22Rv1 (cell line): ENCODE data around the gene PRR12.

Experiments used
- ZFX ChIP-seq: fragments of 450-650 bp; IDR thresholded peaks from 2 replicates; pipeline ENCODE4 v1.6.1; 2017; ENCODE audit warnings: antibody characterized with exemption, borderline replicate concordance
- TF ChIP-seq, protein P1 (sequence below): fragments of 450-650 bp; IDR thresholded peaks from 2 replicates; pipeline ENCODE4 v1.5.1; 2017; ENCODE audit warnings: mild to moderate bottlenecking

DNA sequence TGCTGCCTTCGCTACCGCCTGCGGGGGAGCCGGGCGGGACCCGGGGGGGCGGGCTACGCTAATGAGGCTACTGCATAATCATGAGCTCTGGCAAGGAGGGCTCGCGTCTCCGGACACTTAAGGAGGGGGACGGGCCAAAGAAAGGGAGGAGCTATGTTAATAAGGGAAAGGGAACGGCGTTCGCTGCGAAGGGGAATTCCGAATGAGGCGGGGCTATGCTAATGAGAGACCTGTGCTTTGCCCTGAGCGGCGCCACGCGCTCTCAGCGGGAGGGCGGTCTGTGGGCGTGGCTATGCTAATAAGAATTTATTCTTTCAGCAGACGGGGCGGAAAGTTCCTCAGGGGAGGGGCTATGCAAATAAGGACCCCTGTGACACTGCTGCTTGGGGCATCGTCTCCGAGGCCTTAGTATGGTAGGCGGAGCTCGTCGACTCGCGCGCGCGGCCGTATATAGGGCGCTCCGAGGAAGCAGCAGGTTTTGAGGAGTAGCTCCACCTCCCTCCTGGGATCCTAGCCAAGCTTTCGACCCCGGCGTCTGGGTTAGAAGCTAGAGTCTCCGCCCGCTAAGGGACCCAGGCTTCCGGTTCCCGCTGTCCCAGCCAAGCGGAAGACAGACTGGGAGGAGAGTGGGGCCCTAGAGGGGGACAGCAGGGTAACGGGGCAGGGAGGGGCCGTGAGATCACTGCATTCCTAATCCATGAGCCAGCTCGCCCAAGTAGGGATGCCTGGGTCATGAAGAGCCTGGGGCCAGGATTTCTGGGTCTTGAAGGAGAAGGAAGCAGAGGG is 49.3 kb downstream of the PRR12 start, which contains the start of gene RRAS:
- TF ChIP-seq, protein P1, sequence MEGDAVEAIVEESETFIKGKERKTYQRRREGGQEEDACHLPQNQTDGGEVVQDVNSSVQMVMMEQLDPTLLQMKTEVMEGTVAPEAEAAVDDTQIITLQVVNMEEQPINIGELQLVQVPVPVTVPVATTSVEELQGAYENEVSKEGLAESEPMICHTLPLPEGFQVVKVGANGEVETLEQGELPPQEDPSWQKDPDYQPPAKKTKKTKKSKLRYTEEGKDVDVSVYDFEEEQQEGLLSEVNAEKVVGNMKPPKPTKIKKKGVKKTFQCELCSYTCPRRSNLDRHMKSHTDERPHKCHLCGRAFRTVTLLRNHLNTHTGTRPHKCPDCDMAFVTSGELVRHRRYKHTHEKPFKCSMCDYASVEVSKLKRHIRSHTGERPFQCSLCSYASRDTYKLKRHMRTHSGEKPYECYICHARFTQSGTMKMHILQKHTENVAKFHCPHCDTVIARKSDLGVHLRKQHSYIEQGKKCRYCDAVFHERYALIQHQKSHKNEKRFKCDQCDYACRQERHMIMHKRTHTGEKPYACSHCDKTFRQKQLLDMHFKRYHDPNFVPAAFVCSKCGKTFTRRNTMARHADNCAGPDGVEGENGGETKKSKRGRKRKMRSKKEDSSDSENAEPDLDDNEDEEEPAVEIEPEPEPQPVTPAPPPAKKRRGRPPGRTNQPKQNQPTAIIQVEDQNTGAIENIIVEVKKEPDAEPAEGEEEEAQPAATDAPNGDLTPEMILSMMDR: no peak
- TF ChIP-seq ZFX: no peak
